HS-5 (cell line): ENCODE results near the gene BIN1.

Experiments
- DNase-seq: peaks from one replicate; pipeline ENCODE4 v3.0.0-alpha.2; 2012; ENCODE audit warnings: low read depth

BIN1 gene

GRCh38 chr2:127106991-127107621, at the start of gene BIN1:
TSS of gene BIN1 (minus strand) at chr2:127107154. CDS start at chr2:127106943, 211 bp downstream.
- peak; percentile 40 for DNase-seq

- no peak for DNase-seq
Measured at GRCh38 chr2:127155947-127156346, 49.0 kb upstream of the BIN1 start.

- no peak for DNase-seq
Measured at GRCh38 chr2:127155028-127155581, 48.2 kb upstream of the BIN1 start.

- DNase-seq, result no peak
Measured at GRCh38 chr2:127154396-127154795, 47.4 kb upstream of the BIN1 start.

GRCh38 chr2:127153691-127154158, 46.8 kb upstream of the BIN1 start:
- peak; percentile 93 for DNase-seq

- no peak for DNase-seq
Measured at GRCh38 chr2:127150996-127151395, 44.0 kb upstream of the BIN1 start.

- peak; percentile 94 for DNase-seq
Measured at GRCh38 chr2:127149384-127149783, 42.4 kb upstream of the BIN1 start.

GRCh38 chr2:127146820-127147502, 40.0 kb upstream of the BIN1 start:
- no peak for DNase-seq

GRCh38 chr2:127146071-127146725, 39.2 kb upstream of the BIN1 start:
- no peak for DNase-seq

GRCh38 chr2:127145280-127145895, 38.4 kb upstream of the BIN1 start:
- DNase-seq, result no peak

- DNase-seq, result no peak
Measured at GRCh38 chr2:127143841-127144782, 37.2 kb upstream of the BIN1 start.

GRCh38 chr2:127142663-127143630, 36.0 kb upstream of the BIN1 start:
- no peak for DNase-seq

GRCh38 chr2:127140538-127140937, 33.6 kb upstream of the BIN1 start:
- DNase-seq, result no peak

- DNase-seq, result no peak
Measured at GRCh38 chr2:127139766-127140165, 32.8 kb upstream of the BIN1 start.

GRCh38 chr2:127138281-127138680, 31.3 kb upstream of the BIN1 start:
- no peak for DNase-seq

- DNase-seq, result no peak
Measured at GRCh38 chr2:127137741-127138140, 30.8 kb upstream of the BIN1 start.

GRCh38 chr2:127137225-127137624, 30.3 kb upstream of the BIN1 start:
- DNase-seq, result no peak

GRCh38 chr2:127134833-127135830, 28.2 kb upstream of the BIN1 start:
- no peak for DNase-seq

GRCh38 chr2:127134235-127134634, 27.3 kb upstream of the BIN1 start:
- no peak for DNase-seq
